ENCODE results near the gene SMYD3. TPM values are rescaled to one million over a fixed set of nuclear protein-coding genes. Genes with fewer than 3 reads are reported as not detected.

SMYD3 gene
- total RNA-seq, 1 experiment from 2014 or later, result 35.1 TPM

- BruUV-seq (replicated peaks), result no TSS peak
- no peaks in the 10 kb centered on the region for H3K36me3 Mint-ChIP-seq (ENCODE audit: insufficient read depth, unreplicated experiment)
- H3K9me3 Mint-ChIP-seq (ENCODE audit: low read depth, unreplicated experiment), result no peaks in the 10 kb centered on the region
- no peak overlapping the region for H3K27ac Mint-ChIP-seq (ENCODE audit: unreplicated experiment)
- no peaks in the 10 kb centered on the region for H3K27me3 Mint-ChIP-seq (ENCODE audit: unreplicated experiment)
- CTCF ChIA-PET, result no interaction called here
- no peak overlapping the region for H3K4me3 Mint-ChIP-seq (ENCODE audit: low read depth, unreplicated experiment)
- intact Hi-C loops (cut with micrococcal nuclease; ENCODE audit: unreplicated experiment), result no loop called here
- TF ChIP-seq CTCF (IDR thresholded peaks at IDR 0.05; ENCODE audit: unreplicated experiment), result no peak
- no peaks in the 10 kb centered on the region for H3K4me1 Mint-ChIP-seq (ENCODE audit: low read depth, unreplicated experiment)
- no peak for DNase-seq
Observed at GRCh38 chr1:246215510-246215903, 291.6 kb downstream of the SMYD3 start.

- no peaks in the 10 kb centered on the region for H3K27me3 Mint-ChIP-seq (ENCODE audit: unreplicated experiment)
- no peak overlapping the region for H3K27ac Mint-ChIP-seq (ENCODE audit: unreplicated experiment)
- CTCF ChIA-PET, result no interaction called here
- H3K4me1 Mint-ChIP-seq (ENCODE audit: low read depth, unreplicated experiment), result no peaks in the 10 kb centered on the region
- no peak for DNase-seq
- no peak overlapping the region for H3K4me3 Mint-ChIP-seq (ENCODE audit: low read depth, unreplicated experiment)
- no peak for TF ChIP-seq CTCF (IDR thresholded peaks at IDR 0.05; ENCODE audit: unreplicated experiment)
- H3K9me3 Mint-ChIP-seq (ENCODE audit: low read depth, unreplicated experiment), result no peaks in the 10 kb centered on the region
- no TSS peak for BruUV-seq (replicated peaks)
- no peaks in the 10 kb centered on the region for H3K36me3 Mint-ChIP-seq (ENCODE audit: insufficient read depth, unreplicated experiment)
- intact Hi-C loops (cut with micrococcal nuclease; ENCODE audit: unreplicated experiment), result no loop called here
Observed at GRCh38 chr1:246214708-246215509, 292.2 kb downstream of the SMYD3 start.

GRCh38 chr1:246213947-246214346, 293.1 kb downstream of the SMYD3 start:
- CTCF ChIA-PET, result no interaction called here
- H3K9me3 Mint-ChIP-seq (ENCODE audit: low read depth, unreplicated experiment), result no peaks in the 10 kb centered on the region
- no peaks in the 10 kb centered on the region for H3K36me3 Mint-ChIP-seq (ENCODE audit: insufficient read depth, unreplicated experiment)
- H3K27me3 Mint-ChIP-seq (ENCODE audit: unreplicated experiment), result no peaks in the 10 kb centered on the region
- TF ChIP-seq CTCF (IDR thresholded peaks at IDR 0.05; ENCODE audit: unreplicated experiment), result no peak
- no peak overlapping the region for H3K27ac Mint-ChIP-seq (ENCODE audit: unreplicated experiment)
- BruUV-seq (replicated peaks), result no TSS peak
- intact Hi-C loops (cut with micrococcal nuclease; ENCODE audit: unreplicated experiment), result no loop called here
- no peak overlapping the region for H3K4me3 Mint-ChIP-seq (ENCODE audit: low read depth, unreplicated experiment)
- DNase-seq, result no peak
- H3K4me1 Mint-ChIP-seq (ENCODE audit: low read depth, unreplicated experiment), result no peaks in the 10 kb centered on the region

GRCh38 chr1:246213502-246213901, 293.6 kb downstream of the SMYD3 start:
- no peak for TF ChIP-seq CTCF (IDR thresholded peaks at IDR 0.05; ENCODE audit: unreplicated experiment)
- Mint-ChIP-seq H3K27me3 (ENCODE audit: unreplicated experiment) (no peaks in the 10 kb centered on the region), H3K4me3 (ENCODE audit: low read depth, unreplicated experiment) (no peak overlapping the region), H3K27ac (ENCODE audit: unreplicated experiment) (no peak overlapping the region), H3K9me3 (ENCODE audit: low read depth, unreplicated experiment) (no peaks in the 10 kb centered on the region), H3K4me1 (ENCODE audit: low read depth, unreplicated experiment) (no peaks in the 10 kb centered on the region), H3K36me3 (ENCODE audit: insufficient read depth, unreplicated experiment) (no peaks in the 10 kb centered on the region)
- DNase-seq, result no peak
- BruUV-seq (replicated peaks), result no TSS peak
- CTCF ChIA-PET, result no interaction called here
- intact Hi-C loops (cut with micrococcal nuclease; ENCODE audit: unreplicated experiment), result no loop called here
